HG03432 (cell line): ENCODE measurements around the gene LRRC49.
"Not testable (repeated sequence)": the region's sequence is repeated elsewhere in the genome, so short reads cannot be mapped to it uniquely, and the experiment has no call there.

Experiments
- ATAC-seq: cut with Tn5 transposase; IDR thresholded peaks from one replicate; pipeline ENCODE4 v1.9.1; 2021; ENCODE audit warnings: mild to moderate bottlenecking, moderate library complexity; ENCODE audit not compliant: unreplicated experiment

Gene LRRC49

GRCh38 chr15:70967646-70968045 is 75.0 kb downstream of the LRRC49 start:
- no peak for ATAC-seq

- ATAC-seq = no peak
Observed at GRCh38 chr15:70974004-70974832, 81.6 kb downstream of the LRRC49 start.

GRCh38 chr15:70976851-70977250 is 84.2 kb downstream of the LRRC49 start:
- ATAC-seq = no peak

DNA sequence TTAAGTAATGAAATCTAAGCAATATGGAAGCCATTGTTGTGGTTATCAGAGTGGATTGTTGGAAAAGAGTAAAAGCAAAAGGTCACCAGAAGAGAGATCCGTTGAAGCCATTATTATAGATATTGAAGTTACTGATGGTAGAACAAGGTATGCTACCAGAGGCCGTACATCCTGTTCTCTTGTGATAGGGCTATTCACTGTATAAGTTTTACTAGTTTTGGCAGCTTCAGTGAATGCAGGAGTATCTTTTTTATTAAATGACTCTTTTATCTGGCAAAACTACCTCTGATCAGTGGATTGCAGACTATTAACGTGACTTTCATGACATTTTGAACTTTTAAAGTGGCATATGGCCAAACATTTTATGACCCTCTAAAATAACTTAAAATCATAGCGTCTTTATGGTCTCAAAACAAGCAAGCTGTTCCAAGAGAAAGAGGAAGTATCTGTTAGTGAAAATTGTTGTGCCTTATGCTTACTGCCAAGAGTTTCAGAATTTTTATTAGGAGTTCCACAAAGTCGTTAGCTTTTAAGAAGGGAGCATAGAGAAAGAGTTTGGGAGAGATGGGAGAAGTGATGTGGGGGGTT is 102.9 kb downstream of the LRRC49 start:
- no peak for ATAC-seq

DNA sequence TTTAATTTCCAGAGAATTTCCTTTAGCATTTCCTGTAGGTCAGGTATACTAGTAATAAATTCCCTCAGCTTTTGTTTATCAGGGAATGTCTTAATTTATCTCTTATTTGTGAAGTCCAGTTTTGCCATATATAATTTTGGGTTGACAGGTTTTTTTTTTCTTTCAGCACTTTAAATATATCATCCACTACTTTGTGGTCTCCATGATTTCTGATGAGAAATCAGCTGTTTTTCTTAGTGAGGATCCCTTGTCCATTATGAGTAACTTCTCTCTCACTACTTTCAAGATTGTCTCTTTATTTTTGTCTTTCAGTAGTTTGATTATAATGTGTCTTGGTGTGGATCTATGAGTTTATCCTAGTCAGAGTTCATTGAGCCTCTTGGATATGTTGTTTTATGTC is 105.7 kb downstream of the LRRC49 start:
- no peak for ATAC-seq

DNA sequence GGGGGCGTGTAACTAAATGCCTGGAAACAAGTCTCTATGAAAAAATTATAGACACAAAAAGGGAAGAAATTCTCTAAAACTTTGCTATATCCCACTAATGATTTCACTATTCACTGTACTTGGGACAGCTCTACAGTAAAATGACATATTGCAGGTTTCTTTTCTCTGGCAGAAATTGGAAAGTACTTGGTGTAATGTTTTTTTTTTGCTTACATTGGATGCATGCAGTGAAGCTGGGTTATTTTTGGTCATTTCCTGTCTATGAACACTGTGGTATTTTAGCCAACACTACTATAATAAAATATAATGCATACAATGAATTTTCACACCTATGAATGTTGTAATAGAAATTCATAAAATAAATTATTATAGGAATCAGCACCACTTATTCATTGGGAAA is 109.7 kb downstream of the LRRC49 start:
- ATAC-seq = no peak

GRCh38 chr15:71003319-71003718 is 110.7 kb downstream of the LRRC49 start:
- ATAC-seq = no peak

GRCh38 chr15:71004506-71004905 is 111.9 kb downstream of the LRRC49 start:
- ATAC-seq = not testable (repeated sequence)

DNA sequence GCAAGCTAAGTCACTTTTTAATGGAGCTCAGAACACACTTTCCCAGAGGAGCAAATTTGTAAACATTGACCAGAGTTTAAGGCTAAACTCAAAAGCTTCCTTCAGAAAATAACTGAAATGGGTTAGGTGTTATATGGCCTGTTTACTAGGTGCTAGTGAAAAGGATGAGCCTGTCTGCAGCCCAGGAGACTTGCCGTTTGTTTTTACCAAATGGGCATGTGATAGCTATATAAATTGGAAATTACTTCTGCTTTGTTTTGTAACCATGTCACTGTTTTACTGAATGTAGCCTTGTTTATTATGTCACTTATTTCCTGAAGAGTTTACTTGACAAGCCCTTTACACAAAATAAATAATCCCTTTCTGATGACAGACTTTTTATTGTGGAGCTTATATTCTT is 113.3 kb downstream of the LRRC49 start:
- no peak for ATAC-seq

DNA sequence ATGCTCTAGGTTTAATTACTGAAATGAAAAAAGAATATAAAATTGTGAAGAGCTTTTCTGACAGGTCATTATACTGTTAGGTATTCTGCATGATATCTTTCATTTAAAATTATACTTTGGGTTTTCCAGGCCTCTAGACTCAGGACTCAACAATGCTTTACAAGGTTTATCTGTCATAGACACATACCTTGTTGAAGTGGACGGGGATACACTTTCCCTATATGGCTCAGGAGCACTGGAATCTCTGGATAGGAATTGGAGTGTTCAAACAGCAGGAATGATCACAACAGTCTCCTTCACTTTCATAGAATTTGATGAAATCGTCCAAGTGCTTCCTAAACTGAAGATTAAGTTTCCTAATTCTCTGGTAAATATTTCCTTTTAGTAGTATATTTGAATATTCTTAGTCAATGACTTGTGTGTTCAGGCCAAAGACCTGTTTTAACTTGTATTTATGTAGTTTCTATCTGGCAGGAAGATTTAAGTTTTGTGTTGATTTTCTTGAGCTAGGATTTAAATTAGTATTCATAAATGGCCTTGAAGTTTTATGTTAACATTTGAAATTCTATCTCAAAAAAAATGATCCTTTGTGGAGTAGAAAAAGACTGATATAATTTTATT is 115.7 kb downstream of the LRRC49 start:
- ATAC-seq = no peak

GRCh38 chr15:71010472-71010871 is 117.8 kb downstream of the LRRC49 start:
- ATAC-seq = no peak

- no peak for ATAC-seq
Observed at GRCh38 chr15:71010997-71011396, 118.4 kb downstream of the LRRC49 start.

- ATAC-seq = no peak
Observed at GRCh38 chr15:71011503-71012155, 119.0 kb downstream of the LRRC49 start.

DNA sequence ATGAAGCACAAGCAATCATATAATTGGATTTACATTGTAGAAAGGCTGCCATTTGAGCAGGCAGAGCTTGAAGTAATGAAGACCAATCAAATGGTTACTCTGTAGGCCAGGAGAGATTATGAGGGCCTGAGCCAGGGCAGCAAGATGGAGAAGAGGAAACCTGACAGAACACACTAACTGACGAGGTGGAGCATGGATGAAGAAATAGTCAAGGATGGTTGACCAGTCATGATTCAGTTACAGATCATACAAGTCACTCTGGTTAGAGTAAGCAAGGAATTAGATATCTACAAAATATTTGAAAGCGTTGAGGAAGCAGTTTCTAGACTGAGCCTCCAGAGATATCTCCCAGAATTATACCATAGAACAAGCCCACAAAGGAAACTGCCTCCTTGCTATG is 120.8 kb downstream of the LRRC49 start:
- no peak for ATAC-seq

DNA sequence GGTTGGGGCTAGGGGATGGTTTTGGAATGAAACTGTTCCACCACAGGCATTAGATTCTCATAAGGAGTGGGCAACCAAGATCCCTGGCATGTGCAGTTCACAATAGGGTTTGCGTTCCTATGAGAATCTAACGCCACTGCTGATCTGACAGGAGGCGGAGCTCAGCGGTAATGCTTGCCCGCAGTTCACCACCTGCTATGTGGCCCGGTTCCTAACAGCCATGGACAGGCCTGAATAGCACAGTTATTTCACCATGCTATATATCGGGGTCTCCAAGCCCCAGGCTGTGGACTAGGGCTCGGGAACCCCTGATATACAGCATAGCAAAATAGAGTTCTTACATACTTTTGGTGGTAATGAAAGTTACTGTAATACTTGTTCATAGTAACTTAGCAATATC is 122.7 kb downstream of the LRRC49 start:
- ATAC-seq = no peak

DNA sequence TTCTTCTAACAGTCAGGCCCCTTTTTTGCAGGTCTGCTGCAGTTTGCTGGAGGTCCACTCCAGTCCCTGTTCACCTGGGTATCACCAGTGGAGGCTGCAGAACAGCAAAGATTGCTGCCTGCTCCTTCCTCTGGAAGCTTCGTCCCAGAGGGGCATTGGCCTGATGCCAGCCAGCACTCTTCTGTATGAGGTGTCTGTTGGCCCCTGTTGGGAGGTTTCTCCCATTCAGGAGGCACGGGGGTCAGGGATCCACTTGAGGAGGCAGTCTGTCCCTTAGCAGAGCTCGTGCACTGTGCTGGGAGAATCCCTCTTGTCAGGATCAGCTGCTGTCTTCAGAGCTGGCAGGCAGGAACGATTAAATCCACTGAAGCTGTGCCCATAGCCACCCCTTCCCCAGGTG is 138.6 kb downstream of the LRRC49 start:
- not testable (repeated sequence) for ATAC-seq

- not testable (repeated sequence) for ATAC-seq
Observed at GRCh38 chr15:71035478-71035877, 142.9 kb downstream of the LRRC49 start.

GRCh38 chr15:71042356-71042922 is 149.8 kb downstream of the LRRC49 start:
- no peak for ATAC-seq

GRCh38 chr15:71043373-71043772 is 150.7 kb downstream of the LRRC49 start:
- no peak for ATAC-seq

DNA sequence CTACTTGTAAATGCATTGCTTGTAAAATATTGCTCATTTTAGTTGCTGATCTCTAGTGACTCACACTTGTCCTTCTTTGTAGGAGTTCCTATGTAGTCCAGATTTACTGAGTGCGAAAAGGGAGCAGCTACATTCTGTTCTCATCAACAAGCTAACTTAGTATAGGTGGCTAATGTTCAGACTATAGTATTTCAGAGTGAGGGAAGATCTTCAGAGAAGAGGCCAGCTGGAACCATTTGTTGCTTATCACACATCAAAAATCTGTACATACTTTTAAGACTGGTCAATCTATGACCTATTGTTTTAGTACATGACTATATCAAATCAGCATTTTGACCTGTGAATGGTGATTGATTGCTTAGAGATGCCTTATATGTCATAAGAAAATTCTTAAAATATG is 151.4 kb downstream of the LRRC49 start:
- ATAC-seq = no peak

DNA sequence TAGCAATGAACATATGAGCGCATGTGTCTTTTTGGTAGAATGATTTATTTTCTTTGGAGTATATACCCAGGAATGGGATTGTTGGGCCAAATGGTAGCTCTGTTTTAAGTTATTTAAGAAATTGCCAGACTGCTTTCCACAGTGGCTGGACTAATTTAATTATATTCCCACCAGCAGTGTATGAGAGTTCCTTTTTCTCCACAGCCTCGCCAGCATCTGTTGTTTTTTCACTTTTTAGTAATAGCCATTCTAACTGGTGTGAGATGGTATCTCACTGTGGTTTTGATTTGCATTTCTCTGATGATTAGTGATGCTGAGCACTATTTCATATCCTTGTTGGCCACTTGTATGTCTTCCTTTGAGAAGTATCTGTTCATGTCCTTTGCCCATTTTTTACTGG is 153.5 kb downstream of the LRRC49 start:
- not testable (repeated sequence) for ATAC-seq
